Parathyroid adenoma (tissue), 2 donors: Measurements from ENCODE around the gene LY86.

Experiments
- H2AFZ ChIP-seq: fragments of 300-600 bp; sonication (generic); one replicate; pipeline ENCODE4 v1.7.0; 2017; ENCODE audit warnings: antibody characterized with exemption, mild to moderate bottlenecking
- H3K27ac ChIP-seq: fragments of 300-600 bp; sonication (generic); one replicate; pipeline ENCODE4 v1.7.0; 2017
- H3K27me3 ChIP-seq: fragments of 300-600 bp; sonication (generic); one replicate; pipeline ENCODE4 v1.7.0; 2017; ENCODE audit warnings: low read length; ENCODE audit not compliant: control insufficient read depth, insufficient read depth
- H3K36me3 ChIP-seq: fragments of 300-600 bp; sonication (generic); one replicate; pipeline ENCODE4 v1.7.0; 2017; ENCODE audit warnings: low read length; ENCODE audit not compliant: control insufficient read depth, insufficient read depth
- H3K4me1 ChIP-seq: fragments of 300-600 bp; sonication (generic); one replicate; pipeline ENCODE4 v1.7.0; 2017; ENCODE audit warnings: control low read depth
- H3K4me2 ChIP-seq: fragments of 300-600 bp; sonication (generic); one replicate; pipeline ENCODE4 v1.7.0; 2017; ENCODE audit warnings: low read length
- H3K4me3 ChIP-seq: fragments of 300-600 bp; sonication (generic); one replicate; pipeline ENCODE4 v1.7.0; 2017; ENCODE audit warnings: low read depth, low read length
- H3K79me2 ChIP-seq: fragments of 300-600 bp; sonication (generic); one replicate; pipeline ENCODE4 v1.7.0; 2017; ENCODE audit warnings: control low read depth
- H3K9ac ChIP-seq: fragments of 300-600 bp; sonication (generic); one replicate; pipeline ENCODE4 v1.7.0; 2017; ENCODE audit warnings: mild to moderate bottlenecking
- H3K9me3 ChIP-seq: fragments of 300-600 bp; sonication (generic); one replicate; pipeline ENCODE4 v1.7.0; 2017; ENCODE audit warnings: low read length; ENCODE audit not compliant: control insufficient read depth
- CTCF ChIP-seq: fragments of 300-600 bp; sonication (generic); IDR thresholded peaks from one replicate; pipeline ENCODE4 v1.7.0; 2017; ENCODE audit warnings: antibody characterized with exemption, mild to moderate bottlenecking
- donor health status: primary hyperparathyroidism.

Gene LY86

DNA sequence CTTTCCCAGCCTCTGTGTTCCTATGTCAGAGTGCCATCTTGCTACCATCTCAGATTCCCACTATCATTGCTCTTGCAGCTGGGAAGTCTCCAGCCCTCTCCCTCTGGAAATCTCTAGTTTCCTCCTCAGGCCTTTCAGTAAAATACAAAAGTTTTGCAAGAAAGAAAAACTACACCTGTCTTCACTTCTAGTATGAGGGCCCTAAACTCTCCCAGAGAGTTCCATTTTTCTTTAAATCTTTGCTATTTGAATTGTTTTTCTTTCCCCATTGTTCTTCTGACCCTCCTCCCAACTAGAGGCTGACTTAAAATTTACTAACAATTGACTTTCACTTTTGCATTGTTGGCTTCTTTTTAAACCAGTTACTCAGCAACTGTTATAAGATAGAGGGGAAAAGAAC, 62.8 kb downstream of the LY86 start:
- no peaks in the 10 kb centered on the region for H3K79me2 ChIP-seq
- H3K4me3 ChIP-seq = no peak overlapping the region
- no peaks in the 10 kb centered on the region for H3K36me3 ChIP-seq
- no peak for TF ChIP-seq CTCF
- H3K4me2 ChIP-seq = no peak overlapping the region
- no peaks in the 10 kb centered on the region for H3K9me3 ChIP-seq
- H3K9ac ChIP-seq = no peak overlapping the region
- no peak overlapping the region for H2AFZ ChIP-seq
- H3K27me3 ChIP-seq = no peaks in the 10 kb centered on the region
- H3K27ac ChIP-seq = no peak overlapping the region
- no peaks in the 10 kb centered on the region for H3K4me1 ChIP-seq

DNA sequence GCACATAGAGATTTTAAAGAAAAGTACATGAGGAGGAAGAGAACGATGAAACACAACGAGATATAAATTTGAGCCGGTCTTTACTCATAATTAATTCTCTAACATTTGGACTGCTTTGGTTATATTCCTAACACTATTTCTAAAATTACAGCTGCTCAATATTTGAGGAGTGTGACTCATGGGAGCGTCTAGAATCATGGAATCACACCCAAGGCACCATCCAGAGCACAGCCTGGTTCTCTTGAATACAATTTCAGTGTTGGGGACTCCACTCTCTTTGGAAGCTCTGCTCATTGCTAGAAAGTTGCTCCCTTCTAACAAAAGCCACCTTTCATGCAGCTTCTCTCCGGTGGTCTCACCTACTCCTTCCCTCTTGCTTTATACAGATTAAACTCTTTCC, 64.4 kb downstream of the LY86 start:
- H3K9me3 ChIP-seq = no peaks in the 10 kb centered on the region
- no peaks in the 10 kb centered on the region for H3K79me2 ChIP-seq
- H3K4me2 ChIP-seq = no peak overlapping the region
- no peak overlapping the region for H3K27ac ChIP-seq
- H3K27me3 ChIP-seq = no peaks in the 10 kb centered on the region
- no peak overlapping the region for H2AFZ ChIP-seq
- H3K36me3 ChIP-seq = no peaks in the 10 kb centered on the region
- no peak overlapping the region for H3K9ac ChIP-seq
- no peak overlapping the region for H3K4me3 ChIP-seq
- TF ChIP-seq CTCF = no peak
- no peaks in the 10 kb centered on the region for H3K4me1 ChIP-seq

DNA sequence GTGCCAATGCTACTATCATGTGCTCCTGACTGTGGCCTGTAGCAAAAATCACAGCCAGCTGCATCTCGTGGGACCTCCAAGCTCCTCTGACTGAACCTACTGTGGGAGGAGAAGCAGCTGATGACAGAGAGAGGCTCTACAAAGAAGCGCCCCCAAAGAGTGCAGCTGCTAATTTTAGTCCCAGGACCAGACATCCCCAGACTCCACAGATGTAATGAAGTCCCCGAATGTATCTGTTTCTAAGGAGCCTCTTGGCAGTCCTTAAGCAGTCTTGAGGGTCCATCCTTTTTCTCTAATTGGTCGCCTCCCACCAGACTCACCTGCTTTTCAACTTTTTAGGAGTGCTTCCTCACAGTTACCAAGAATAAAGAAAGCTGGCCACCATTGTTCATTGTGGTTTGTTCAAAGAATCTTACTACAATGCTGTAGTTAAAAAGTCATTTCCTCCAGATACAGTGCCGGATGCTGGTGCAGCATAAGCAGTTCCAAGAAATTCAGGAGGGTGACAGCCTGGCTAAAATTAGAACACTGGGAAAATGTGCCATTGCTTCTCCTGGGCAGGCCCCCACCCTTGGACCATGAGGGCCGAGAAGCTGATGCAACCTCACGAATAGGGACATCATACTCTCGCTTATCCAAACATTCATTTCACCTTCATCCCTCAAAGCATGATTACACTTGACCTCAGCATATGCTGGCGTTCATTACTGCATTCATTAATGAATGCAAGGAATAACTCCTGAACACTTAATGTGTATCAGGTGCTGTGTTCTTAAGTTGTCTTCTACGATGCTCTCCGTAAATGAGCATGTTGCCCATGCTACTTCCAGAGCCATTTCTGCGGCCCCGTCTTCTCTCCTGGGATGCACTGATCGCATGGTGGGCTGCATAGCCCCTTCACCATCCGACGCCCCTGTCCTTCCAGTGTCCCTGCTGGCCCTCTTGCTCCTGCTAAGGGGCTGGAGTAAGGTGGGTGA, 66.4 kb downstream of the LY86 start:
- Histone ChIP-seq H3K79me2 (no peaks in the 10 kb centered on the region), H3K4me3 (no peak overlapping the region), H3K9me3 (no peaks in the 10 kb centered on the region), H3K27me3 (no peaks in the 10 kb centered on the region), H3K36me3 (no peaks in the 10 kb centered on the region), H3K27ac (peak overlapping the region; percentile 48), H3K4me1 (no peaks in the 10 kb centered on the region), H2AFZ (no peak overlapping the region), H3K9ac (no peak overlapping the region), H3K4me2 (no peak overlapping the region)
- TF ChIP-seq CTCF = no peak

DNA sequence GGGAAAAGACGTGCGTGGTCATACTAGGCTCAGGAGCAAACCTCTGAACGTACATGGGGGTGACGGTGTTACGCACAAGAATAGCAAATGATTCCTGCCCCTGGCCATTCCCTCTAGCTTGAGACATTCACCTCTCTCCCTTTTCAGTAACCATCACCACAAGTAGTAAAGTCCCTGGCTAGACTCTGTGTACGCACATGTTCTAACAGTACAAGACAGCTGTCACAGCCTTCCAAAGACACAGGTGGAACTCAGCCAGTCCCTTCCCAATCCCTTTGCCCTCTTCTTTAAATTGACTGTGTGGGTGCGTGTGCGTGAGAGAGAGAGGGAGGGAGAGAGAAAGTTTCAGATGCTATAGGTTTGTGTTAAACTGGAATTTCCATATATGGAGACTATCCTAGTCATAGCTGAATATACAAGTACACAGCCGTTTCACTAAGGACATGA, 67.3 kb downstream of the LY86 start:
- no peak overlapping the region for H3K4me2 ChIP-seq
- no peaks in the 10 kb centered on the region for H3K36me3 ChIP-seq
- TF ChIP-seq CTCF = no peak
- H3K4me1 ChIP-seq = no peaks in the 10 kb centered on the region
- H3K9me3 ChIP-seq = no peaks in the 10 kb centered on the region
- H2AFZ ChIP-seq = no peak overlapping the region
- no peak overlapping the region for H3K9ac ChIP-seq
- H3K79me2 ChIP-seq = no peaks in the 10 kb centered on the region
- H3K27ac ChIP-seq = peak overlapping the region; percentile 48
- no peaks in the 10 kb centered on the region for H3K27me3 ChIP-seq
- no peak overlapping the region for H3K4me3 ChIP-seq
